A549 (cell line): ENCODE results near the gene SBK2. TPM values are rescaled to one million over a fixed set of nuclear protein-coding genes. Genes with fewer than 3 reads are reported as not detected.
A peak's percentile ranks its signal among the peaks of the same experiment; 100 is the strongest.

Experiments
- ATAC-seq, 2 experiments: fragments of 200-7000 bp in 1 of 2; fragments of >200 bp in 1 of 2; cut with Nextera tagmentation in 1 of 2; cut with Tn5 transposase in 1 of 2; 3 replicates each; pipeline versions ENCODE4 v1.8.0 to v1.9.1; 2018 to 2020; ENCODE audit warnings: mild to moderate bottlenecking in 1 of 2, moderate library complexity in 1 of 2
- CTCF ChIA-PET: fragments of 300-600 bp; sonication (Branson Sonifier 250); formaldehyde crosslinking; extraction: SDS; loops from one replicate; lab custom pipeline; 2021; ENCODE audit warnings: antibody characterized with exemption, inconsistent platforms; lab: Yijun Ruan, JAX
- POLR2A ChIA-PET: fragments of 350-600 bp; formaldehyde crosslinking; extraction: SDS; loops from one replicate; lab custom pipeline; 2021; ENCODE audit warnings: antibody characterized with exemption, inconsistent platforms; lab: Yijun Ruan, JAX
- DNase-seq, 2 experiments: peaks; one replicate each; pipeline versions ENCODE4 v3.0.0 to v3.0.0-alpha.2; 2011 to 2016; ENCODE audit warnings: low read depth in 1 of 2, low spot score in 1 of 2
- FAIRE-seq: peaks from 2 replicates; lab custom pipeline; 2011; peaks lifted over from hg19 to GRCh38; lab: Jason Lieb, UNC
- H3K27ac ChIP-seq, 2 experiments: fragments of >200 bp; sonication (Bioruptor Twin); formaldehyde crosslinking; 3 replicates each; pipeline ENCODE4 v1.5.1; 2016 to 2017
- H3K4me1 ChIP-seq: fragments of >200 bp; sonication (Bioruptor Twin); formaldehyde crosslinking; 3 replicates; pipeline ENCODE4 v1.6.1; 2016
- H3K4me2 ChIP-seq: fragments of >200 bp; sonication (Bioruptor Twin); formaldehyde crosslinking; 3 replicates; pipeline ENCODE4 v1.6.1; 2016
- H3K4me3 ChIP-seq: fragments of >200 bp; sonication (Bioruptor Twin); formaldehyde crosslinking; 3 replicates; pipeline ENCODE4 v1.5.1; 2016
- H3K9me3 ChIP-seq: fragments of >200 bp; sonication (Bioruptor Twin); formaldehyde crosslinking; 3 replicates; pipeline ENCODE4 v1.6.1; 2016
- ATOH8 ChIP-seq: fragments of 250-450 bp; sonication (Bioruptor Pico); IDR thresholded peaks from 2 replicates; pipeline ENCODE4 v1.5.0; 2020; ENCODE audit warnings: low read depth, mild to moderate bottlenecking, moderate library complexity
- BHLHE40 ChIP-seq: IDR thresholded peaks from 2 replicates; pipeline ENCODE4 v1.6.1; 2012; ENCODE audit warnings: low read depth, low read length, inconsistent platforms
- CEBPB ChIP-seq, 2 experiments: fragments of >200 bp in 1 of 2; sonication (Bioruptor Twin) in 1 of 2; formaldehyde crosslinking in 1 of 2; IDR thresholded peaks; 2 replicates each; pipeline ENCODE4 v1.6.1; 2012 to 2016
- CTCF ChIP-seq: fragments of >200 bp; sonication (Bioruptor Twin); formaldehyde crosslinking; IDR thresholded peaks from 3 replicates; pipeline ENCODE4 v1.5.1; 2016
- EHMT2 ChIP-seq: fragments of 200-600 bp; sonication (generic); IDR thresholded peaks from 2 replicates; pipeline ENCODE4 v1.6.1; 2016; ENCODE audit warnings: antibody characterized with exemption, low read depth, mild to moderate bottlenecking, moderate library complexity
- ELK1 ChIP-seq: fragments of 150-350 bp; IDR thresholded peaks from 2 replicates; pipeline ENCODE4 v1.6.1; 2014; ENCODE audit warnings: low read depth, mild to moderate bottlenecking, low read length
- ESRRA ChIP-seq: fragments of 150-350 bp; IDR thresholded peaks from 2 replicates; pipeline ENCODE4 v1.6.1; 2014; ENCODE audit warnings: mild to moderate bottlenecking, low read length, borderline replicate concordance
- FOSB ChIP-seq: fragments of 250-450 bp; sonication (Bioruptor Pico); IDR thresholded peaks from 2 replicates; pipeline ENCODE4 v1.5.0; 2020; ENCODE audit warnings: mild to moderate bottlenecking, moderate library complexity
- GATA3 ChIP-seq: IDR thresholded peaks from 2 replicates; pipeline ENCODE4 v1.6.1; 2012; ENCODE audit warnings: borderline replicate concordance
- HDAC2 ChIP-seq: fragments of 200-600 bp; sonication (generic); IDR thresholded peaks from 2 replicates; pipeline ENCODE4 v1.6.1; 2016
- HES2 ChIP-seq: fragments of >200 bp; sonication (Bioruptor Twin); formaldehyde crosslinking; IDR thresholded peaks from 2 replicates; pipeline ENCODE4 v1.6.1; 2016
- HEYL ChIP-seq: fragments of 250-450 bp; sonication (Bioruptor Pico); IDR thresholded peaks from 2 replicates; pipeline ENCODE4 v1.8.0; 2021; ENCODE audit warnings: mild to moderate bottlenecking, moderate library complexity
- HOXB13 ChIP-seq: fragments of 250-450 bp; sonication (Bioruptor Pico); IDR thresholded peaks from 2 replicates; pipeline ENCODE4 v1.5.0; 2020; ENCODE audit warnings: low read depth, mild to moderate bottlenecking, moderate library complexity
- MAX ChIP-seq: IDR thresholded peaks from 2 replicates; pipeline ENCODE4 v1.6.1; 2012
- NPAS2 ChIP-seq: fragments of 250-450 bp; sonication (Bioruptor Pico); IDR thresholded peaks from 2 replicates; pipeline ENCODE4 v1.8.0; 2022; ENCODE audit warnings: mild to moderate bottlenecking, moderate library complexity, borderline replicate concordance
- NR3C1 ChIP-seq: fragments of >200 bp; sonication (Bioruptor Twin); formaldehyde crosslinking; IDR thresholded peaks from 3 replicates; pipeline ENCODE4 v1.6.1; 2017
- PHF8 ChIP-seq: fragments of 200-600 bp; sonication (generic); IDR thresholded peaks from 2 replicates; pipeline ENCODE4 v1.6.1; 2016; ENCODE audit warnings: low read depth, mild to moderate bottlenecking, antibody characterized with exemption, moderate library complexity, borderline replicate concordance
- SREBF2 ChIP-seq: fragments of 450-650 bp; IDR thresholded peaks from 2 replicates; pipeline ENCODE4 v1.6.1; 2014; ENCODE audit warnings: mild to moderate bottlenecking, moderate library complexity
- TFCP2L1 ChIP-seq: fragments of 250-450 bp; sonication (Bioruptor Pico); IDR thresholded peaks from 2 replicates; pipeline ENCODE4 v1.5.0; 2021; ENCODE audit warnings: mild to moderate bottlenecking
- USF2 ChIP-seq: fragments of 450-650 bp; IDR thresholded peaks from 2 replicates; pipeline ENCODE4 v1.6.1; 2014; ENCODE audit warnings: antibody characterized with exemption
- ZC3H11A ChIP-seq: fragments of 450-650 bp; IDR thresholded peaks from 2 replicates; pipeline ENCODE4 v1.6.1; 2014; ENCODE audit warnings: antibody characterized with exemption, mild to moderate bottlenecking
- WGBS: methylation state at CpG from one replicate; pipeline ENCODE4 v1.1.6; 2017; ENCODE audit errors: missing lambda C conversion rate; 5-methylcytosine and 5-hydroxymethylcytosine counted together
- polyA plus RNA-seq, 4 experiments: library from polyadenylated mRNA; depleted of rRNA in 3 of 4; stranded (reverse); fragments of >200 nt; fragmentation: RNase III in 1 of 4; extraction: RNeasy Plus Mini Kit Qiagen cat#74134 plus additional on column Dnase treatment in 1 of 4; gene quantifications; 2 replicates in 3 of 4; 3 replicates in 1 of 4; pipeline ENCODE4 v1.2.3, GENCODE V29; 2011 to 2017

The SBK2 gene
- polyA plus RNA-seq, 2 of the 4 experiments (the other 2 are of a cell fraction) = 0.89 to 1.1 TPM

- H3K4me1 ChIP-seq = peaks cover 6% of the 10 kb centered on the region; the same call in 1 of the 3 replicates
- H3K27ac ChIP-seq = no peak overlapping the region
- FAIRE-seq (no peak), ATAC-seq (no peak), DNase-seq (no peak)
- TF ChIP-seq ELK1 = no peak
- no peak for TF ChIP-seq MAX
- no peak for TF ChIP-seq HEYL (CRISPR knock-in tag)
- TF ChIP-seq ESRRA = no peak
- no peak for TF ChIP-seq FOSB
- TF ChIP-seq NPAS2 (CRISPR knock-in tag) = no peak
- no peak for TF ChIP-seq USF2
- TF ChIP-seq ATOH8 (CRISPR knock-in tag) = no peak
- TF ChIP-seq SREBF2 = no peak
- TF ChIP-seq ZC3H11A = no peak
- no peak for TF ChIP-seq CEBPB (IDR thresholded peaks at IDR 0.05)
- TF ChIP-seq HOXB13 (CRISPR knock-in tag) = no peak
- no peak for TF ChIP-seq TFCP2L1
- no peak for TF ChIP-seq HES2
- TF ChIP-seq NR3C1 = no peak
- no peak for TF ChIP-seq GATA3
- H3K9me3 ChIP-seq = no peaks in the 10 kb centered on the region
- H3K4me2 ChIP-seq = no peak overlapping the region
- WGBS = 59% methylated on average over 9 of the region's 9 CpGs
- H3K4me3 ChIP-seq = no peak overlapping the region
- POLR2A ChIA-PET = no interaction called here
- CTCF ChIA-PET = interaction anchor here (1.0 to 2.0 kb wide), 3 partner anchors 13 to 63 kb away, joined by 3 to 7 read pairs (median 6); no protein-coding TSS in a partner anchor
Observed at GRCh38 chr19:55566823-55567222, 29.9 kb upstream of the SBK2 start.

- H3K4me1 ChIP-seq = peaks cover 6% of the 10 kb centered on the region; the same call in 1 of the 3 replicates
- no peak overlapping the region for H3K4me2 ChIP-seq
- TF ChIP-seq PHF8 (no peak), NPAS2 (CRISPR knock-in tag) (no peak), EHMT2 (no peak), BHLHE40 (no peak), HDAC2 (no peak), CTCF (no peak), USF2 (no peak)
- no peak overlapping the region for H3K27ac ChIP-seq
- 0 out of 3 replicates have a peak, but pooled peaks cover 2% of the 10 kb centered on the region for H3K9me3 ChIP-seq
- CTCF ChIA-PET = interaction anchor here (6.8 kb wide), 1 partner anchor 9 kb away, joined by 31 read pairs; no protein-coding TSS in a partner anchor
- FAIRE-seq (no peak), DNase-seq (no peak), ATAC-seq (peak; percentile 65 to 66; a peak in 5 of 6 replicates)
- POLR2A ChIA-PET = no interaction called here
- WGBS = 83% methylated on average over 12 of the region's 12 CpGs
- no peak overlapping the region for H3K4me3 ChIP-seq
Observed at GRCh38 chr19:55563261-55563690, 26.3 kb upstream of the SBK2 start.
